ENCODE measurements around the gene LAMA2.

- no peak for TF ChIP-seq EZH2 (IDR thresholded peaks at IDR 0.05)
- TF ChIP-seq ZBTB33 (IDR thresholded peaks at IDR 0.05; ENCODE audit: extremely low read depth, insufficient replicate concordance, low read length), result no peak
- TF ChIP-seq POLR2AphosphoS5 (IDR thresholded peaks at IDR 0.05; ENCODE audit: low read depth, low read length), result no peak
Observed at GRCh38 chr6:129555206-129555832, 672.4 kb downstream of the LAMA2 start.
